Cortex of kidney (tissue), 1 donor: ENCODE measurements around the gene E2F2.

Source experiments
- DNase-seq: peaks from one replicate; lab custom pipeline; 2025; lab: John Stamatoyannopoulos, UW

E2F2 gene

GRCh38 chr1:23530747-23531561 is at the start of gene E2F2:
E2F2 (minus strand) TSS chr1:23531233; CDS start chr1:23530793, 440 bp downstream.
- no peak for DNase-seq

DNA sequence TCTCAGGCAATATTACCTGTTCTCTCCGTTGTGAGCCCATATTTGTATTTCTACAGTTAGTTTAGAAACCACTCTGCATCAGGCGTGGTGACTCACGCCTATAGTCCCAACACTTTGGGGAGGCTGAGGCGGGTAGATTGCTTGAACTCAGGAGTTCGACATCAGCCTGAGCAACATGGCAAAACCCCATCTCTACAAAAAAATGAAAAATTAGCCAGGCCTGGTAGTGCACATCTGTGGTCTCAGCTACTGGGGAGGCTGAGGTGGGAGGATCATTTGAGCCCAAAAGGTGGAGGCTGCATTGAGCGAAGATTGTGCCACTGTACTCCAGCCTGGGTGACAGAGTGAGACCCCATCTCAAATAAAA is 47.9 kb upstream of the E2F2 start:
- no peak for DNase-seq

- no peak for DNase-seq
Observed at GRCh38 chr1:23578311-23578996, 47.4 kb upstream of the E2F2 start.

DNA sequence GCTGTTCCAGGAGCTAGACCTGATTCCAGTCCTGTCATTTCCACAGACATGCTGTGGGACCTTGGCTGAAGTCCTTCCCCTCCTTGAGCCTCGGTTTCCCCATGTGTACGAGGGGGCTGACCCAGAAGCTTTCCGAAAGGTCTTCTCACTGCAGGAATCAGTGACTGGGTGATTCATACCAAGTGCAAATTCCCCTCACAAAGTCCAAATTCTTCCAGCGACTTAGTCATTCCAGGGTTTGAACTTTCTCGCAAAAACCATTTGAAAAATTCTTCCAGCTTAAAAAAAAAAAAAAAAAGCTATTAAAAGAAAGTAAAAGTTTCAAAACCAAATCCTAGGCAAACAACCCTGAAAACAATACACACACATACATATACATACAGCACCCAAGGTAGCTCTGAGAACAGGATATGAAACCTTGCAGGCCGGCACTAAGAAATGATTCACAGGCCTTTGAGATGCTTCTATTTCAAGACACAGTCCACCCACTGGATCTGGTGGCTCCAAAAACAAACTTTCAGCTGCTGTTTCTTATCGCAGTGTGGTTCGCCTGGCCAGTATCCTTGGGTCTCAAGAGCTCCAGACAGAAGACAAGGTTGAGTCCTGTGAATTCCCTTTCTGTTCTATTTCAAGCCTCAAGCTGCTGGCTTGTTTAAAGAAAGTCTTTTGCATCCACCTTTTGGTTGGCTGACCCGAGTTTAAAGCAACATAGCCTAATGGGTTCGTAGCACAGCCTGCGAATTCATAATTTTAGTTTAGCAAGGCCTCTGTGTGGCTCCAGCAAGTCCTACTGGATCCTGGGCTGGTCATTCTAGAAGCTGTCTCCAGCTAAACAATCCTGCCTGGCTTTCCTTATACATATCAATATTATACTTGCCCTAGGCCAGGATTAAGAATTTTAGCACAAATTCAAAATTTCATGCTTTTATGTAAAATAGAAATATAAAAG is 46.3 kb upstream of the E2F2 start:
- no peak for DNase-seq

- DNase-seq = no peak
Observed at GRCh38 chr1:23576338-23577055, 45.5 kb upstream of the E2F2 start.

- no peak for DNase-seq
Observed at GRCh38 chr1:23575226-23575810, 44.3 kb upstream of the E2F2 start.

GRCh38 chr1:23574265-23574754 is 43.3 kb upstream of the E2F2 start:
- DNase-seq = no peak

DNA sequence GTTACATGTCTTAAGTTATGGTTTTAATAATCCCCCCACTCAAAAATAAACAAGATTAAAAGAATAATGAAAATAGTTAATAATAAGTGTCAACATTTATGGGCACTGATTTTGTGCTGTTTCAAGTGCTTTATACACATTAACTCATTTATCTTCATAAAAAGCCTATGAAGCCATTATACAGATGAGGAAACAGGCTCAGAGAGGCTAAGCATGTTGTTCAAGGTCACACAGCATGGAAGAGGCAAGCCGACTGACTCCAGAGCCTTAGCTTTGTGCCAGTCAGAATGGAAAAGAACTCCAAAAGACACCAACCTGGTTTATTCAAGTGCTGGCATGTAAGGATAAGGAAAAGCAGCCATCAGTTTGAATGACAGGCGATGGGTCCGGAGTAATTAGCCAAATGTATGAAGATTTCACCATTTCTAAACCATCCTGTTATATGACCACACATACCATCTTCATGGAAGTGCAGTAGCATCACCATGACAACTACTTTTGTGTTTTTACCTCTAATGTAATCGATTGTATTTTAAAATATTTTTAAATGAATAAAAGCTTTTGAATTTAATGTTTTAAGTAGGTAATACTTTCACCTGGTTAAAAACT is 42.6 kb upstream of the E2F2 start:
- DNase-seq = no peak

DNA sequence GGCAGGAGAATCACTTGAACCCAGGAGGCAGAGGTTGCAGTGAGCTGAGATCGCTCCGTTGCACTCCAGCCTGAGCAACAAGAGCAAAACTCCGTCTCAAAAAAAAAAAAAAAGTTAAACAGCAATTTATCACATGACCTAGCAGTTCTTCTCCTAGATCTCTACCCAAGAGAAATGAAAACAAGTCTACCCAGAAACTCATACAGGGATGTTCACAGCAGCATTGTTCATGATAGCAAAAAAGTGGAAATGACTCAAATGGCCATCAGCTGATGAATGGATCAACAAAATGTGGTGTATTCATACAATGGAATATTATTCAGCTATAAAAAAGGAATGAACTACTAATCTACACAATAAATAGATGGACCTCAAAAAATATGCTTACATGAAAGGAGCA is 40.4 kb upstream of the E2F2 start:
- no peak for DNase-seq

DNA sequence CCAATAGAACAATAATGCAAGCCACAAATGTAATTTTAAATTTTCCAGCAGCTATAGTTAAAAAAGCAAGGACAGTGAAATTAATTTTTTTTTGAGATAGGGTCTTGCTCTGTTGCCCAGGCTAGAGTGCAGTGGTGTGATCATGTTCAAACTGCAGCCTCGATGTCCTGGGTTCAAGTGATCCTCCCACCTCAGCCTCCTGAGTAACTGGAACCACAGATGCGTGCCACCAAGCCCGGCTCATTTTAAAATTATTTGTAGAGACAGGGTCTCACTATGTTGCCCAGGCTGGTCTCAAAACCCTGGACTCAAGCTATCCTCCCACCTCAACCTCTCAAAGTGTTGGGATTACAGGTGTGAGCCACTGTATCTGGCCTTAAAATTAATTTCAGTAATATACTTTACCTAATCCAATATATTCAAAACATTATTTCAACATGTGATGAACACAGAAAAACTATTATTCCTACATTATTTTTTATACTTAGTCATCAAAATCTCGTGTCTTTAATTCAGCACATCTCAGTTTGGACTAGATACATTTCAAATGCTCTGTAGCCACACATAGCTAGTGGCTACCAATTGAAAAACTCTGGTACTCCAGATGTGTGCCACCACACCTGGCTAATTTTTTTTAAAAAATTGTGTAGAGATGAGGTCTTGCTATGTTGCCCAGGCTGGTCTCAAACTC is 39.1 kb upstream of the E2F2 start:
- no peak for DNase-seq

GRCh38 chr1:23568608-23569383 is 37.8 kb upstream of the E2F2 start:
- DNase-seq = no peak

DNA sequence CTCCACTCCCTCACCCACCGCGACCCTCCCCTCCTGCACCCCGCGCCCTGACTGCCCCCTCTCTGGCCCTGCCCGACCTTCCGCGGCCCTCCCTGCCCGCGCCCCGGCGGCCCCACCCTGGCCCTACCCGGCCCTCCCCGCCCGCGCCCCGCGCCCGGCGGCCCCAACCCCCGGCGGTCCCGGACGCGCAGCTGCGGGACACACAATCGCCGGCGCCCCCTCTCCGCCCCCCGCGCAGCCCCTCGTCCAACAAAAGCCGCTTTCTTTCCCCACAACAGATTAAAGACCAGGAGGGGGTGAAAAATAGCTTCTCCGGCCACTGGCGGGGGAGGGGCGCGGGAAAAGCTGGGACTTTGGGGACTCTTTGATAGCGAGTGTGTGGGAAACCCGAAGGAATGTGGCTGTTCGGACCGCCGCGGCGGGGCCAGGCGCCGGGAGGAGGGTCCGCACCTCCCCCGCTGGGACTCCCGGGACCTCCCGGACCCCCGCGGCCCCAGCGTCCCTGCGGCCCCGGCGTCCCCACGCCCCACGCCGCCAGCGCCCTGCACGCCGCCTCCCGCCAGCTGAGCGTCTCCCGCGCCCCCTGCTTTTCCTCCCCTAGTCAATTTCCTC is 37.1 kb upstream of the E2F2 start:
- DNase-seq = no peak

DNA sequence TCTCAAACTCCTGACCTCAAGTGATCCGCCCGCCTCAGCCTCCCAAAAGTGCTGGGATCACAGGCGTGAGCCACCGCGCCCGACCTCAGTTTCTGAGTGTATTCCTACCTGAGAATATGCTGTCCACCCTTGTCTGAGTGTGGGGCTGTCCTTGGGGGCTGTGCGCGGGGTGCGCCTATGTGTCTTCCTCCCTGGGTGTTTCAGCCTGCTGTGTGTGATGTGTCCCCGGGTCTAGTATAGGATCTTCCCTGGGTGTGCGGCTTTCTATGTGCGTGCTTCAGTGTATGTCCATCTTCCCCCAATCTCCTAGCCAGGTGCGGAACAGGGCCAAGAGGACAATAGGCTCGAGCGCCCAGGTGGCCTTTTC is 36.6 kb upstream of the E2F2 start:
- no peak for DNase-seq

DNA sequence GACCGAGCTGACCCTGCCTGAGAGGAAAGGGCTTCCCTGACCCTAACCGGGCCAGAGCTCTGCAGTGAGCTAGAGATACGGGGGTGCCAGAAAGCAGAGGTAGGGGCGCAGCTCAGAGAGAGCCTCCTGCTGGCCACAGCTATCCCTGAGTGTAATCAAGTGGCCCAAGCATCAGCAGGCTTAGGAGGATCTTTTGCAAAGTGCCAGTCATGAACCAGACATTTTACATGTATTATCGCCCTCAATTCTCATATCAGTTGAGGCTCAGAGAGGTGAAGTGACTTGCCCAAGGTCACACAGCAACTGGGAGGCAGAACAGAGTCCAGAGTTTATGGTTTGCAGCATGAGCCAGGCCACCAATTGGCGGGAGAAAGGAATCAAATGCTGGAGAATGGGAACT is 35.3 kb upstream of the E2F2 start:
- DNase-seq = no peak

DNA sequence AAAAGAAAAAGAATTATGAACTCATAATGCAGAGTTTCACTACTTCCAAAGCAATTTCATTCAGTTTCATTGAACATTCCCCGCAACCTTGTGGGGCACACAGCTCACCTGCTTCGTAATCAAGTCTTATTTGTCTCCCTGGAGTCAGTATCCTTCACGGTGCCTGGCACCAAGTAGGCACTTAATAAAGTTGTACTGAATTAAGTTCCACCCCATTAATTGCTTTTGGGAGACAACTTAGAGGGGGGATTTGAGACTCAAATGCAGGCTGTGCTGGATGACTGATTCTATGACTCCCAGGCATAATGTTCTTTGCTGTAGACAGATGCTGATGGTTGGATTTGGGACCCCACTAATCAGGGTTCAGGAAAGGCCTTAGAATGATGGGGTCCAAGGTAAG is 34.7 kb upstream of the E2F2 start:
- DNase-seq = no peak

DNA sequence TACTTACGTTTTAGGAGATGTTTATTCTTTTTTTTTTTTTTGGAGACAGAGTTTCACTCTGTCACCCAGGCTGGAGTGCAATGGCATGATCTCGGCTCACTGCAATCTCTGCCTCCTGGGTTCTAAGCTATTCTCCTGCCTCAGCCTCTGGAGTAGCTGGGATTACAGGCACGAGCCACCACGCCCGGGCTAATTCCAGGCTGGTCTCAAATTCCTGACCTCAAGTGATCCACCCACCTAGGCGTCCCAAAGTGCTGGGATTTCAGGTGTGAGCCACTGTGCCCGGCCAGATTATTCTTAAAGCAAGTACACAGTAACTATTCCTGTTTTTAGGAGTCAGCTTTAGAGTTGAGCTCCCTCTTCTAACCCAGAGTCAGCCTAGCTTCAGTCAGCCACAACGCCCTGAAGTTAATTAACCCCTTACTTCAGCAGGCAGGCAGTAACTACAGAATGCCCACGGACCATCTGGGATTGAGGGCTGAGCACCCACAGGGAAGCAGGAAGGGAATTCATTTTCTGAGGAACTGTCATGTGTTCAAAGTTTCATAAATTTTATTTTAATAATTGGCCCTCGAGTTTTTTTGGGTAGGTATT is 33.6 kb upstream of the E2F2 start:
- DNase-seq = no peak

DNA sequence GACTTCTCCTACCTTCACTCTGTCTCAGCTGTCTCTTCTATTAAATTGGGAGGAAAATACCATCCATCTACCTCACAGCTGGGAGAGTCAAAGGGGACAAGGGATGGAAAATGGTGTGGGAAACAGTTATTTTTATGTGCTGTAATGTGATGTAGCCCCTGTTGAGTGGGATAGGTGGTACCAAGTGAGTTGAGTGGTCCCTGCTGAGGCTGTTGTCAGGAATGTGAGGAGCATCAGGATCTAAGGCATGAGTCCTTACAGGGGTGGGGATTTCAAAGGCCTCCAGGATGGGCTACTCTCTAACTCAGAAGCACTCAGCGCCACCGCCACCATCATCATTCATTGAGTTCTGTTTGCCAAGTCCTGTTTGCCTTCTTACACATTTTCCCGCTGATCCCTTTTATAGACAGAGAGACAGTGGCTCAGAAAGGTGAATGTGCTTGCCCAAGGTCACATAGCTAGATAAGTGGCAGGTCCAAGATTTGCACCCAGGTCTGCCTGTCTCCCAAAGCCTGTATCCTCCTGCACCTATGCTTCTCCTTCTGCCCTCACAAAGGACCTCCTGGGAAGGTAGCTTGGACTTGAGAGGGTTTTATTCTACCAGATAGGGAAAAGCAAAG is 32.8 kb upstream of the E2F2 start:
- DNase-seq = no peak

GRCh38 chr1:23563003-23563402 is 32.0 kb upstream of the E2F2 start:
- DNase-seq = no peak
